GM06990 (cell line): ENCODE measurements around the gene LSMEM2.

Experiments used
- DNase-seq: peaks from one replicate; pipeline ENCODE4 v3.0.0-alpha.2; 2011; ENCODE audit not compliant: insufficient read length; ENCODE audit errors: extremely low read depth
- H3K27me3 ChIP-seq: replicated peaks from 2 replicates; pipeline ENCODE4 v1.6.0; 2011; ENCODE audit warnings: low read length; ENCODE audit not compliant: control insufficient read depth, insufficient read depth
- H3K36me3 ChIP-seq: 2 replicates; pipeline ENCODE4 v1.5.1; 2011; ENCODE audit warnings: low read length; ENCODE audit not compliant: control insufficient read depth, insufficient read depth
- H3K4me3 ChIP-seq: replicated peaks from 2 replicates; pipeline ENCODE4 v1.5.1; 2011; ENCODE audit warnings: low read depth, mild to moderate bottlenecking, control low read depth, low read length
- CTCF ChIP-seq: IDR thresholded peaks from 2 replicates; pipeline ENCODE4 v1.5.1; 2011; ENCODE audit warnings: low read length, control low read depth, mild to moderate bottlenecking, inconsistent platforms; ENCODE audit not compliant: insufficient read depth, poor library complexity, severe bottlenecking

LSMEM2 gene

GRCh38 chr3:50299638-50299928, 20.7 kb downstream of the LSMEM2 start:
- no peaks in the 10 kb centered on the region for H3K36me3 ChIP-seq
- H3K27me3 ChIP-seq: no peaks in the 10 kb centered on the region
- H3K4me3 ChIP-seq: peak overlapping the region; percentile 63
- TF ChIP-seq CTCF: no peak
- DNase-seq: no peak

- H3K4me3 ChIP-seq: peak overlapping the region; percentile 63
- no peak for TF ChIP-seq CTCF
- no peaks in the 10 kb centered on the region for H3K27me3 ChIP-seq
- H3K36me3 ChIP-seq: no peaks in the 10 kb centered on the region
- no peak for DNase-seq
These were observed 21.2 kb downstream of the LSMEM2 start for GRCh38 chr3:50299929-50300680.

GRCh38 chr3:50300681-50301254, 21.9 kb downstream of the LSMEM2 start:
- Histone ChIP-seq H3K4me3 (no peak overlapping the region), H3K27me3 (no peaks in the 10 kb centered on the region), H3K36me3 (no peaks in the 10 kb centered on the region)
- TF ChIP-seq CTCF: no peak
- no peak for DNase-seq

GRCh38 chr3:50302095-50303012, 23.5 kb downstream of the LSMEM2 start:
- Histone ChIP-seq H3K27me3 (no peaks in the 10 kb centered on the region), H3K4me3 (no peak overlapping the region), H3K36me3 (no peaks in the 10 kb centered on the region)
- no peak for TF ChIP-seq CTCF
- no peak for DNase-seq

- no peak for TF ChIP-seq CTCF
- no peaks in the 10 kb centered on the region for H3K36me3 ChIP-seq
- H3K27me3 ChIP-seq: no peaks in the 10 kb centered on the region
- no peak for DNase-seq
- H3K4me3 ChIP-seq: no peak within 1 kb of the TSS
These were observed 24.3 kb downstream of the LSMEM2 start, which contains the start of gene HYAL1 for GRCh38 chr3:50303013-50303815. HYAL1 (minus strand) TSS chr3:50303574; CDS start chr3:50302956, 618 bp downstream.
